NCI-H2196 (cell line): Measurements from ENCODE around the gene KRT6B.
"Not testable (repeated sequence)": the region's sequence is repeated elsewhere in the genome, so short reads cannot be mapped to it uniquely, and the experiment has no call there.

ENCODE experiments used
- DNase-seq: peaks from one replicate; lab custom pipeline; 2025; ENCODE audit not compliant: unreplicated experiment; lab: John Stamatoyannopoulos, UW

Gene KRT6B

DNA sequence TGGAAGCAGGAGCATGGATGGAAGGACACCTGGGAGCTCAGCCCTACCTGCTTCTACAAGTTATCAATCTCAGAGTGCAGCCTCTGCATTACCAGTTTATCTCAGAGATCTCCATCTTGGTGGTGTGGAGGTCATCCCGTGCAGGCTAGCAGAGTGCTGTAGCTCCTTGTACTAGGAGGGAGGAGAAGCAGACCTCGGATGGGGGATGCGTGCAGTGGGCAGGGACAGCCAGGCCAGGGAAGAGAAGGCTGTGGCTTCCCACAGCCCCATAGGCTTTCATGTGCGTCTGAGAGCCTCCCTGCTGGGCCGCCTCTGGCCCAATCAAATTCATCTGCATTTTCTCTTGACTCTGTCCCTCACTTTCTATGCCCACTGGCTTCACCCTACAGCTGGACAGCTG, 37.0 kb downstream of the KRT6B start:
- no peak for DNase-seq

DNA sequence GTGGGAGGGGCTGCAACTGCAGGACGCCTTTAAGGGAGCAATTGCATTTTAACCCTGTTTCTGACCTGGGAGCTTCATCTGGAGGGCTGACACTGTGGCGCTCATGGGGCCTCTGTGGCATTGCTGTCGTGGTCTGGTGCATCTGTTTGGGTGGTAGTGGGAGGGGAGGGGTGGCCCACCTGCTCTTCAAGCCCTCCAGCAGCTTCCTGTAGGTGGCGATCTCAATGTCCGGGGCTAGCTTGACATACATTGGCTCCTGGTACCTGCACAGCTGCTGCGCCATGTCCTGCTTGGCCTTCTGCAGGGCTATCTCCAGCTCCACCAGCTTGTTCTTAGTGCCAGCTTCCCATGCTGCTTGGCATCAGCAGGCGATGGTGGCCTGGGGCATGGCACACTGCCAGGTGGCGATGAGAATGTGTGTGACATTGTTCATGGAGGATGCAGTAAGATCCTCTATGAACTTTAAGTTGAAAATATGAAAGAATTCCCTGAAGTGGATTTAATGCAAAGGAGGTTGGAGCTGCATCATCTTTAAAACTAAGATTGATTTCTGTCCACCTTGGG, 38.1 kb downstream of the KRT6B start:
- no peak for DNase-seq

DNA sequence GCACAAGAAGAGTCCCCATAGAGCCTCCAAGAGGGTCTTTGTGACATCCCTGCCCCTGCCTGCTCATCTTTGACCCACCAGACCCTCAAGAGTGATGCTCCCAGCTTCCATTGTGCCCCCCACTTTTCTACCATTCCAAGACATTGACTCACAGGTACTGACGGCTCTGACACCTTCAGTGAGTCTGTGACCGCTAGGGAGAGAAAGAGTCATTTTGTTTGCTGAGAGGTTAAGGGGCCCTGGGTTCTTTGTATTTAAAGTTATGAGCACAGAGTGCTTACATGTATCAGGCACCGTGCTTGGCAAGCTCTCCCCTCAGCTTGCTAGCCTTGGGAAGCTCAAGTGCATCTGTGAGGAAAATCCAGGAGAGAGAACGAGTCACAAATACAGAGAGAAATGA, 38.7 kb downstream of the KRT6B start:
- no peak for DNase-seq

DNA sequence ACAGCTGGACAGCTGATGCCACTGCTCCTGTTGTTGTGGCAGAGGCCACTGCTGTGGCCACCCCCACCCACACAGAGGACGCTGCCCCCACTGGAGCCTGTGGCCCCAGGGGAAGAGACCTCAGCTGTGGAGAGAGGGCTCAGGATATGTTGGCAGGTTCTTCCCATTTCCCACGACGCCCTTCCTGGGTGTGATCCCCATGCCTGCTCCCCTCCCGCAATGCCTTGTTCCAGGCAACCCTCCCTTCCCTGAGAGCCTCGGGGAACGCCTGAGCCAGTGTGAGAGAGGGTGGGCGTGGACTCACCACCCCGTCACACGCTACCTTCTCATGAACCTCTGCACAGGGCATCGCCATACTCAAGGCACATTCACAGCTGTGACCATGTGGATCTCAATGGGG, 40.1 kb downstream of the KRT6B start:
- no peak for DNase-seq

DNA sequence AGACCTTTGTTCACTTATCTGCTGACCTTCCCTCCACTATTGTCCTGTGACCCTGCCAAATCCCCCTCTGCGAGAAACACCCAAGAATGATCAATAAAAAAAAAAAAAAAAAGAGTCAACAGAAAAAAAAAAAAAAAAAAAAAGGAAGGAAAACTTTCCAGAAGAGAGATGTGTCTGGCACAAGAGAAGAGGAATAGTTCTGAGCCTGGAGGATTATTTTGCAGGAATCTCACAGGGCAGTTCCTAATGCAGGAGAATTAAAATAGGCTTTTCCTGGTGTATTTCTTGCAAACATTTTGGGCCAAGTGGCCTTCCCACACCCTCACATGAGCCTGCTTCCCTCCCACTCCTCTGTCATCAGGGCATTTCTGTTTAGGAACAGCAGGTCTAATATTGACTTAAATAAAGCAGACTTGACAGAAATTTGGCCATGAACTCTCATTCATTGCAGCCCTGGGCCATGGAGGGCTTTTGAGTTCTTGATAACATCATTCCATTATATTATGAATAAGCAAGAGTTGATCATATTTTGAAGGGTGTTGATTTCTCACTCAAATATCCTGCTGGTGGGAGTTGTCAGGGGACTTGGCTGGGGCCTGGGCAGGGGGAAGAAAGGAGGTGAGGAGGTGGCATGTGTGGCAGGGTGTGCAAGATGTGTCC, 41.2 kb downstream of the KRT6B start:
- not testable (repeated sequence) for DNase-seq

DNA sequence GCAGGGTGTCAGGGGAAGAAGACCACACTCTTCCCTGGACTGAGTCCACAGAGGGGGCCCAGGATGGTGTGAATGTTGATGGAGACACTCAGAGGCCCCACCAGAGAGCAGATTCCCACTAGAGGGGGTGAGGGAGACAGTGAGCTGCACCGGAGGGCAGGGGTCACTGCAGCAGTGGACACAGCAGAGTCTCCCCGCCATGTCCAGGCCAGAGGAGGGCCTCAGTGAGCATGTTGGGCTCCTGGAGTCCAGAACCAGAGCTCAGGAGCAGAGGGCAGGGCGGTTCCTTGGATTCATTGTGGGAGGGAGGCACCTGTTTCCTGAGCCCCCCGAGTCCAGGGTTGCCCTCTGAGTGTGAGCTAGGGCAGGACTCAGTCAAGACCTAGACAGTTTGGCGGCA, 44.0 kb downstream of the KRT6B start:
- no peak for DNase-seq

DNA sequence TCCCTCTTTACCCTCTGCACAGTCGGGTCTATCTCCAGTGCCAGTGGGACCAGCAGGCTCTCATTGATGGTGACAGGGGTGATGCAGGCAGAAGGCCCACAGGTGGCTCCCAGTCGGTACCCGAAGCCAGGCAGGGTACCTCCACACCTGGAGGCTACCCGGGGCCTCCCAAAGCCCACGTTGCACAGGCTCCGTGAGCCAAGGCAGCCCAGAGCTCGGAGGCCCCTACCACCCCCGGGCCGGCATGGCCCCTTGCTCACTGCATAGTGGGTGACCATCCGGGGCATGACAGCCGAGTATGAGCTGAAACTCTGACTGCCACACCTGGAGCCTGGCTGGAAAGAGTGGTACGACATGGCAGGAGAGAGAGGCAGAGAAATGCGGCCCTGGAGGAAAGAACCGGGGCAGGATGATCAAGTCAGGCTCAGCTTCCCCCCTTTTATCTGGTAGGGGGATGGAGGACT, 46.0 kb downstream of the KRT6B start, which contains the start of gene KRT82:
Gene KRT82 (minus strand): TSS at position 414 of the 464 bp plus-strand sequence. CDS start 58 bp downstream, at position 356.
- DNase-seq = no peak

DNA sequence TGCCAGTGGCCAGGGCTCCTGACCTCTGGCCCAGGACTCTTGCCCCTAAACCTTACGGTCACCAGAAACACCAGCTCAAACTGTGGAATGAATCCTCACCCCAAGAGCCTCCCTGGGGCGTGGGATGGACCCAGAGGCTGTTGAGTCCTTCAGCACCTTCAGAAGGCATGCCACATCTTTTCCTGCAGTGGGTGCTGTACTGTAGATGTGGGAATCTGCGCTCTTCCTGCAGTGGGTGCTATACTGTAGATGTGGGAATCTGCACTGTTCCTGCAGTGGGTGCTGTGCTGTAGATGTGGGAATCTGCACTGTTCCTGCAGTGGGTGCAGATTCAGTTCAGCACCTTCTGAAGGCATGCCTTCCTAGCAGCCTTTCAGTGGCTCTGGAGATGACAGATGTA, 47.0 kb downstream of the KRT6B start:
- DNase-seq = no peak

DNA sequence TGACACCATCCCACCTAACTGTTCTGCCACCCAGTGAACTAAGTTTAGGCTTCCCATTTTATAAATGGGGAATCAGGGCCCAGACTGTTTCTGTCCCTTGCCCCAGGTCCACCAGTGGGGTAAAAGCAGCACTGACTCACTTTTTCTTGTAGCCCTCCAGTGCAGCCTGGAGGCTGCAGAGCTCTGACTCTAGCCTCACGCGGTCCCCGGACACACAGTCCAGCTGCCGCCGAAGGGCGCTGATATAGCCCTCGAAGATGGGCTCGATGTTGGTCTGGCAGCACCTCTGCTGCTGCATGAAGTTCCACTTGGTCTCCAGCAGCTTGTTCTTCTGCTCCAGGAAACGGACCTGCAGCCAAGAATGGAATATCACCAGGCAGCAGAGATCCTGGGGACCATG, 48.4 kb downstream of the KRT6B start:
- DNase-seq = no peak

DNA sequence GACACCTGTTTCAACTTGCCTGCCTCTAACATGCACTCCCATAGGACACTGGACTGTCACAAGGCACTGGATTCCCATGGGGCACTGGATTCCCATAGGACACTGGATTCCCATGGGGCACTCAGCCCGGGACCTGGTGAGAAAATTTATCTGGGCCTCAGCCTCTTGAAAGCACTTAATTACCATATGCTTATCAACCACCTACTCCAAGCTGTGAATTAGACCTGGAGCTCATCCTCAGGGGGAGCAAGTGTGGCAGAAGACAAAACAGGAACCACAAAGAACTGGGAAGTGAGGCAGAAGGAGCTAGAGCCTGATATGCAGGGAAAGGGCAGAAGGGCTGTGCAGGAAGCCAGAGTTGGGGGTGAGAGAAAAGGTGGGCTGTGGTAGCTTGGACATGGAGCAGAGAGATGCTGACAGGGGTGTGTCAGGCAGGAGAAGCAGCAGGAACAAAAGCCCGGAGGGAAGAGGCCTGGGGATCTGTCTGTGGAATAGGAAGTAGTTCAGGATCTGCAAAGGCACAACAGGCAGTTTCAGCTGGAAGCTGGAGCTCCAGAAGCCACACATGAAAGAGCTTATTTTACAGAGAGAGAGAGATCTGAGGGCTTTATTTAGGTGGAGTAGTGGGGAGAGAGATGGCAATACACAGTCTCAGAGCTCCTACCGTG, 48.9 kb downstream of the KRT6B start:
- no peak for DNase-seq

DNA sequence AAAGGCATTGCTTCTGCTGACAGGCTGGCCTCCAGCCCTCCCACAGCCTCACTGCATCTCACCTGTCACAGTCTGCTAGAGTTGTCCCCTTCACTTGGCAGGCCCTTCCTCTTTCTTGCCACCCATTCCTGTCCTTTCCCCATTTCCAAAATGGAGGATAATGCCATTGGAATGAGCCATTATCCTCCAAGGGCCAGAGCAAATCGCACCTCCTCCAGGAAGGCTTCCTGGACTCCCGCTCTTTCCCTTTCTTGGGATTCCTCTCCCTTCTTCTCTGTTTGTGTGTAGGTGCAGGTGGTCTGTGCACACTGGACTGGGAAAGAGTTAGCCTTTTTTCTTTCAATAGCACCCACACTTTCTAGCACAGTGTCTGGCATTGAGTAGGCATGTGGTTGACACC, 49.6 kb downstream of the KRT6B start:
- DNase-seq = no peak

DNA sequence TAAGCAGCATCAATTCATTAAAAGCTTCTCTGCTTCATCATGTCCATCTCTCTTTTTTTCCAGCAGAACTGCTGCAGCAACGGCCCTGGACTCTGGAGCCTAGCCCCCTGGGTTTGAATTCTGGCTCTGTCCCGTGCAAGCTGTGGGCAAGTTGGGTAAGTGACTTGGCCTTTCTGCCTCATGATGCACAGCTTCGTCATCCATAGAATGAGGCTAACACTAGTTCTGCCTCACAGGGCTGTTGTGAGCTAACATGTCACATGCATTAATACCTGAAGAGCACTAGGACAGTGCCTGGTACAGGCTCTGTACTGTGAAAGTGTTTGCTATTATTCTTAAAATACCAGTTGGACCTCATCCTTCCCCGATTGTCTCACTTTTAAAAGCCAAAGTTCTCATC, 50.0 kb downstream of the KRT6B start:
- DNase-seq = no peak

DNA sequence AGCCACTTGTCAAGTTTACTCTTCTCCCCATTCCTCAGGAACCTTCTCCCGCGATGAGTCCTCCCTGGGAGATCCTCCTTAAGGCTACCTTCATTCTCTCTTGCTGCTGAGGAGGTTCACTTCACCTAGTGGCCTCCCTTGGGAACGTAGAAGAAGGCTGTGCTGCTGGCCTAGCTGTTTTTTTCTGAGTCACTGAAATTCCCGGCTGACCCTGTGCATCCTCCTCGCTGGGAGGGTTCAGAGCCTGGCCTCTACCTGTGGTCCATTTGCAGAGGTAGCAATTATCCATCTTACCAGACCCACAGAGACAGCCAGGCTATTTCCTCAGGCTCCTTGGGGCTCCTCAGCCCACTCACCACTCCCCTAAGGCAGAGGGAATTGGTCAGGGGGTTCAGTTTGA, 50.4 kb downstream of the KRT6B start:
- DNase-seq = no peak

DNA sequence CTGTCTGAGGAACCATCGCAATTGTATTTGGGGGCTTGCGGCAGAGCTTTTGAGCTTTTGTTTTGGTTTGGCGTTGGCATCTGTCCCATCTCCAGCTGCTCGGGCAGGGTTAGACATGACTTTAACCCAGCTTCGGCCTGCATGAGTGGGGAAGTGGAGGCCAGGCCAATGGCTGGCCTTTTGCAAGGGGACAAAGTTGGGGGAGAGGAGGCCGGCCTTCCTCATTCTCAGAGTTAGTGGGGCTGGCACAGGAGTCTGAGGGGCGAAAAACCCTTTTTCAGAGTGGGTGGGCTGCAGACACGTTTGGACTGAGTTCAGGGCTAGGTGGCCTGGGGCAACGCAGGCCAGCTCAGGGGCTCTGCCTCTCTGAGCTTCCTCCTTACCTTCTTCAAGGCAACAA, 51.0 kb downstream of the KRT6B start:
- DNase-seq = no peak

DNA sequence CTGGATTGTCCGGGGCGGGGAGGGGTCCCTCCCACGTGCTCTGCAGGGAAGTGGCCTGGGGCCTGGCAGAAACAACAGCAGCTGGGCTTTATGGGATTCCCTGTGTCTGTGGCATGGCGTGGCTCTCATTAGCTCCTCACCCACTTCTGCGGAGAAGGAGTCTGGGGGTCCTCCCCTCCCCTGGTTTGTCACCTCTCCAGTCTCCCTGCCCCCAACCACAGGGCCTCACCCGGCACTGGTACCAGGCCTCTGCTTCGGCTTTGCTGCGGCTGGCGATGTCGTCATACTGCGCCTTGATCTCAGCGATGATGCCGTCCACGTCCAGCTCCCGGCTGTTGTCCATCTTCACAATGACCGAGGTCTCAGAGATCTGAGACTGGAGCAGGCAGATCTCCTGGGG, 52.2 kb downstream of the KRT6B start:
- no peak for DNase-seq

DNA sequence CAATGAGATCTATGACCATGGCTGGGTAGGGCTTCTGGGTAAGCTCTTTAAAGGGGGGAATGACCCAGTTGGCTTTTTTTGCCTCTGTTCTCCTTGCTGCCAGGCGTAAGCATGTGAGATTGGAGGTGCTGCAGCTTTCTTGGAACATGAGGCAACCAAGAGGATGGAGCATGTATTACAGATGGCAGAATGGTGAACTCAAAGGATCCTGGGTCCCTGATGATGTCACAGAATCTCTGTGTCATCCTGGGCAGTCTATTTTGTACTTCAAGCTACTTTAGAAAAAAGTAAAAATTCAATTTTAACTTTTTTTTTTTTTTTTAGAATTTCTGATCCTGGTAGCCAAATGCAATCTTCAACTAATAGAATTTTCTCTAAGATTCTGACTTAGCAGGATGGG, 53.8 kb downstream of the KRT6B start:
- no peak for DNase-seq

DNA sequence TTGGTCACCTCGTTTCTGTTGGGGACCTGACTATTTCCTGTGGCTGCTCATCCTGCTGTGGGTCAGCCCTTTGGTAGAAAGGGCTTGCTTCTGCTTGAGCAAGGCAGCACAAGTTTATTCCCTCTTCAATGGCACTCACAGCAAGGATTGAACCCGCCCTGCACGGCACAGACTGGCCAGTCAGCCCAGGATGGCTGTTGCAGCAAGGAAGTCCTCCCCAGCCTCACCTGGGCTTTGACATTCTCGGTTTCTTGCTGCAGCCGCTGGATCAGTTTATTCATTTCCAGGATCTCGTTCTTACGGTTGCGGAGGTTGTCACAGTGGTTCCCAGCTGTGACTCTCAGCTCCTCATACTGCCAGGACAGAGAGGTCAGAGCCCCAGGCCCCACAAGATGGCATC, 55.3 kb downstream of the KRT6B start:
- DNase-seq = no peak
